Colonic mucosa (tissue), 4 donors: ENCODE results near the gene MVD. TPM values are rescaled to one million over a fixed set of nuclear protein-coding genes. Genes with fewer than 3 reads are reported as not detected.

Source experiments
- DNase-seq: peaks from one replicate; pipeline ENCODE4 v3.0.0-alpha.2; 2020
- H3K27ac ChIP-seq: fragments of 200-600 bp; one replicate; pipeline ENCODE4 v1.8.0; 2021
- H3K27me3 ChIP-seq: fragments of 200-600 bp; one replicate; pipeline ENCODE4 v1.8.0; 2021
- H3K36me3 ChIP-seq: fragments of 200-600 bp; one replicate; pipeline ENCODE4 v1.8.0; 2021
- H3K4me1 ChIP-seq: fragments of 200-600 bp; one replicate; pipeline ENCODE4 v1.8.0; 2021; ENCODE audit warnings: mild to moderate bottlenecking
- H3K4me3 ChIP-seq: fragments of 200-600 bp; one replicate; pipeline ENCODE4 v1.8.0; 2021
- H3K9ac ChIP-seq, 2 donors: one replicate each; pipeline ENCODE4 v1.7.0; 2013; ENCODE audit warnings: control low read depth in 2 of 2, low read depth in 2 of 2, low read length in 2 of 2
- H3K9me3 ChIP-seq: fragments of 200-600 bp; one replicate; pipeline ENCODE4 v1.8.0; 2021
- intact Hi-C: fragments of 100-400 bp; cut with DNase I; formaldehyde crosslinking; loops from one replicate; pipeline ENCODE4 v1.14.1; 2022
- total RNA-seq, 2 donors: library from RNA; stranded (reverse); fragmentation: NEBNext Ultra II Directional in 1 of 2; extraction: Animal tissue kit (Norgen Biotek cat#: 25700) in 1 of 2; gene quantifications; one replicate each; pipeline ENCODE4 v1.2.1, GENCODE V29; 2021
- TF ChIP-seq, protein P1 (sequence below): fragments of 200-600 bp; IDR thresholded peaks from one replicate; pipeline ENCODE4 v1.8.0; 2022; ENCODE audit warnings: antibody characterized with exemption, mild to moderate bottlenecking
- donor health status: healthy.
- donor health status: DM: no; HTN: no; CAD: no.
- donor health status: DM: no; HTN: no; CAD: no.

The MVD gene
- total RNA-seq, 2 donors from 2014 or later = 86.2 to 132 TPM

DNA sequence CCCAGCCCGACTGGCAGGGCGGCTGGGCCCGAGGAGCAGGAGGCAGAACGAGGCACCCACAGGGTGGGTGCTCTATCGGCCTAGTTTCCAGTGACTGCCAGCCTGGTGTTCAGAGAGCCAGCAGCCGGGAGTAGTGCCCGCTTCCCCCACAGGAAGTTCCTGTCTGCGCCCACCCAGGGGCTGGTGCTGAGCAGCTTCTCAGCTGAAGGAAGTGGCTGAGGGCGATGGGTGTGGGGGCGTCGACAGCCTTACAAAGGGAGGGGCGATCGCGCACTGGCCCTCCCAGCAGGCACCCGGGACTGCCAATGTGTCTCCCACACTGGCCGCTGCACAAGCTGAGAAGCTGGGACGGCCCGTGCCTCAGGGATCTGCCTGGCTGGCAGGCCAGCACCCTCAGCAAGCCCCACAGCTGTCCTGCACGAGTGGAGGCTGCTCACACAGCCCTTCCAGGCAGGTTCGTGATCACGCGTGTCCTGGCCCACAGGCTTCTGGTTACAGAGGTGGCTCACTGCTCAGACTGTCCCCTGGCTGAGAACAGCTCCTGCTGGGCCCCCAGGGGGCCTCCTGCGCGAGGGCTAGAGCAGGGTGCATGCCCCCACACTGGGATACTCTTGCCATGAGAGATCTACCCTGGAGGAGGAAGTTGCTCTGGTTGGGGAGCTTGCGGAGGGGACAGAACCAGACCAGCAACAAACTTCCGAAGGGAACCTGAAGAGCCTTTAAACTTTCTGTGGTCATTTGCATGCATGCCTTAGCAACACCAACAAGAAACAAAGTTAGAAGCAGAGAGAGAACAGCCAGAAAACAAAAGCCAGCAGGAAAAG lies 40.8 kb upstream of the MVD start:
- peak overlapping the region; percentile 59 for H3K27ac ChIP-seq
- DNase-seq = no peak
- peak overlapping the region; percentile 17 for H3K4me3 ChIP-seq
- H3K9ac ChIP-seq = peak overlapping the region; percentile 54 to 68
- H3K27me3 ChIP-seq = no peaks in the 10 kb centered on the region
- intact Hi-C loops = no loop called here
- H3K36me3 ChIP-seq = no peaks in the 10 kb centered on the region
- TF ChIP-seq, protein P1, sequence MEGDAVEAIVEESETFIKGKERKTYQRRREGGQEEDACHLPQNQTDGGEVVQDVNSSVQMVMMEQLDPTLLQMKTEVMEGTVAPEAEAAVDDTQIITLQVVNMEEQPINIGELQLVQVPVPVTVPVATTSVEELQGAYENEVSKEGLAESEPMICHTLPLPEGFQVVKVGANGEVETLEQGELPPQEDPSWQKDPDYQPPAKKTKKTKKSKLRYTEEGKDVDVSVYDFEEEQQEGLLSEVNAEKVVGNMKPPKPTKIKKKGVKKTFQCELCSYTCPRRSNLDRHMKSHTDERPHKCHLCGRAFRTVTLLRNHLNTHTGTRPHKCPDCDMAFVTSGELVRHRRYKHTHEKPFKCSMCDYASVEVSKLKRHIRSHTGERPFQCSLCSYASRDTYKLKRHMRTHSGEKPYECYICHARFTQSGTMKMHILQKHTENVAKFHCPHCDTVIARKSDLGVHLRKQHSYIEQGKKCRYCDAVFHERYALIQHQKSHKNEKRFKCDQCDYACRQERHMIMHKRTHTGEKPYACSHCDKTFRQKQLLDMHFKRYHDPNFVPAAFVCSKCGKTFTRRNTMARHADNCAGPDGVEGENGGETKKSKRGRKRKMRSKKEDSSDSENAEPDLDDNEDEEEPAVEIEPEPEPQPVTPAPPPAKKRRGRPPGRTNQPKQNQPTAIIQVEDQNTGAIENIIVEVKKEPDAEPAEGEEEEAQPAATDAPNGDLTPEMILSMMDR = no peak
- peaks cover 14% of the 10 kb centered on the region for H3K4me1 ChIP-seq
- no peaks in the 10 kb centered on the region for H3K9me3 ChIP-seq

DNA sequence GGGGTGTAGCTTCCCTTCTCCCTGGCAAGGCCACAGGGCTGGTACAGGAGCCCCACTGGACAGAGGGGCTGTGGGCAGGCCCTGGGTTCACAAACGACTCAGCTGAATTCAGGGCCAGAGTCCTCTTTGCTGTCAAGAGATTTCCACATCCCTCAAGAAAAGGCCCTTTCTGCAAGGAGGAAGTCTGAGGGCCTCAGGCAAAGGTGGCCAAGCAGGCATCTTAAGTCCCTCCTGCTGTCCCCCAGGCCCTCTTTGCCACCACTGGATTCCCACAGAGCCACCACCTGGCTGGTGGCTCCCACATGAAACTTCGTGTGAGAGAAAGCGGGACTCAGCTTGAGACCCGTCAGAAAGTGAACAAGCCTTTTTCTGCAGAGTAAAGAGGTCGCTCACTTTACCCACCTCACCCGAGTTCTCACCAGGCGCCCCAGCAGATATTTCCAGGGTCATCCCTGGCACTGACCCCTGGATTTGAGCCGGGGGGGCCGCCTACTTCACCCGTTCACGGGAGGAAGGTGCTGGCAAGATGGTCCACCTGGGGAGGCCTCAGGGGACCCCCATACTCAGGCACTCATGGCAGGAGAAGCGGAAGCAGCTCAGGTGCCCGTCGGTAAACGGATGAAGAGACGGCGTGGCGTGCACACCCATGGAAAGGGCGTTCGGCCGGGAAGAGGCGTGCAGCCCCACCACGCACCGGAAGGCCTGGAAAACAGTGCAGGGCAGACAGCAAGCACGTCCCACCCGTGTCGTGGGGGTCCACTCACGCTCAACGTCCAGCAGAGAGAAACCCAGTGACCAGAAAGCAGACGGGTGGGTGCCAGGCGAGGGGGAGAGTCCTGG lies 39.7 kb upstream of the MVD start:
- Histone ChIP-seq H3K4me3 (peak overlapping the region; percentile 13), H3K27me3 (no peaks in the 10 kb centered on the region), H3K27ac (peak overlapping the region; percentile 59), H3K9ac (peak overlapping the region in 1 of 2 donors; percentile 68), H3K36me3 (no peaks in the 10 kb centered on the region), H3K4me1 (peaks cover 14% of the 10 kb centered on the region), H3K9me3 (no peaks in the 10 kb centered on the region)
- TF ChIP-seq, protein P1 = no peak
- DNase-seq = no peak
- intact Hi-C loops = no loop called here

DNA sequence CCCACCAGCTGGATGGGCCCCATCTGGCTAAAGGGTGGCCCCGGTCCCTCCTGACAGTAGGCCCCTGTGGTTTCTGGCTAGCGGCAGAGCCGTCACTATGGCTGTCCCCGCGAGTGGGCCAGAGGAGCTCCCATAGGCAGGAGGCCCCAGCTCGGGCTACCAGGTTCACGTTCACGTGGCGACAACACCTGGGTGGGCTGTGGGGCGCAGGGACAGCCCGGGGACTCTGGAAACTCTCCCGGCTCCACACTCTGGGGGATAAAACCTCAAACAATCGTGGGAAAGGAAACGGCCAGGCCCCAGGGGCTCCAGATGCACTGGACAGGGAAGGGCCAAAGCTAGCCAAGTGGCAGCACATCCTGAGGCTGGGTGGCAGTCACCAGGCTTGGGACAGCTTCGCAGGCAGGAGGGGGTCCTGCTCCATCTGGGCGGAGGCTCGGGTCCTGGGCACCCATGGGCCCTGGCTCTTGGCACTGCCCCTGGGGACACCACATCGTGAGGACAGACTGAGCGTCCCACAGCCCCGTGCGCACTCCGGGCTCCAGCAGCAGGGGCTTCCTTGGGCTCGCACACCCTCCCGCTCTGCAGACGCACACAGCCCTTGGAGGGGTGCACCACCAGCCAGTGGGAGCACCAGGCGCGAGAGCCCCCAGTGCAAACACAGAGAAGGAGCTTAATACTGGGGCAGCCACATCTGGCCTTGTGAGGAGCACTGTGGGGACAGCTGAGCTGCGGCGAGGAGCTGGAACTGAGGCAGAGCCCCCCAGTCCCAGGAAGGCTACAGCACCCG lies 38.9 kb upstream of the MVD start:
- H3K4me3 ChIP-seq = peak overlapping the region; percentile 13
- intact Hi-C loops = no loop called here
- no peak for DNase-seq
- H3K9me3 ChIP-seq = no peaks in the 10 kb centered on the region
- peaks cover 6% of the 10 kb centered on the region for H3K4me1 ChIP-seq
- peak overlapping the region; percentile 60 to 68 for H3K9ac ChIP-seq
- H3K36me3 ChIP-seq = no peaks in the 10 kb centered on the region
- peak overlapping the region; percentile 59 for H3K27ac ChIP-seq
- H3K27me3 ChIP-seq = no peaks in the 10 kb centered on the region
- TF ChIP-seq, protein P1 = no peak

DNA sequence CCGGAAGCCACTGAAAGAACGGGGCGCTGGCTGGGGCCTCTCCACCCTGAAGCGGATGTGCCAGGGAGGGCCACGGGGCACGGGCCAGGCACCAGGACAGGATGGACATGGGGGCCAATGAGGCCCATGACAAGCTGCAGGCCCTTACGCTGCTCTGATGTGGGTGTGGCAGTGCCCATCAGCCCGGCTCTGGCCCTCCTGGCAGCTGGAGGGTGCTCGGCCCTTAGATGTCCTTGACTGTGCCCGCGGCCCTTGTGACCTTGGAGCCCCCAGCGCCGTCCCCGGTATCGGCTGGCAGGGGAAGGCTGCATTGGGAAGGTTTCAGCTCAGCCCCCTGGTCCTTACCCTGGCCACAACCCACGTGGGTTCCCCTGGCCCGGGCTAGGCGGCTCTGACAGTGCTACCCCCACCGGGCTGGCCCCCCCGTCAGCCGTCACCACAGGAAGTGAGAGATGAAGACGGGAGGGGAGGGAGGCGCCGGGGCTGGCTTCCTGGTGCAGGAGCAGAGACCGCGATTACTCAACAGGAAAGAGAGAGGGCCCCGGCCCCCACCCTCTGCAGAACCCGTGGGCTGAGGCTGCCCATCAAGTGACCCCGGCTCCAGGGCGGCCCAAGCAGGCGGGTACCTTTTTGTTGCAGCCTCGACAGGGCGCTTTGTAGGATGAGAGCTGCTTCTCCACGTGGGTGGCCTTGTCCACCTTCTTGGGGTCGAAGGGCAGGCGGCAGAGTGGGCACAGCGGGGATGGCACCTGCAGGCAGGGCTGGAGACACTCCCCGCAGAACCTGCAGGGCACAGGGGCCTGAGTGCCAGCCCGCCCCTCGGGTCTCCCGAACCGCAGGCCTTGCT lies 38.0 kb upstream of the MVD start:
- DNase-seq = peak; percentile 84
- intact Hi-C loops = no loop called here
- peak overlapping the region; percentile 59 for H3K27ac ChIP-seq
- peaks cover 5% of the 10 kb centered on the region for H3K4me1 ChIP-seq
- no peaks in the 10 kb centered on the region for H3K27me3 ChIP-seq
- H3K9me3 ChIP-seq = no peaks in the 10 kb centered on the region
- no peaks in the 10 kb centered on the region for H3K36me3 ChIP-seq
- H3K4me3 ChIP-seq = peak overlapping the region; percentile 13
- H3K9ac ChIP-seq = peak overlapping the region; percentile 60 to 68
- TF ChIP-seq, protein P1 = no peak
